ENCODE measurements around the gene SRCIN1.

The SRCIN1 gene

GRCh38 chr17:38600906-38601305, 4.8 kb downstream of the SRCIN1 start:
- no peak for DNase-seq (ENCODE audit: low spot score)

DNA sequence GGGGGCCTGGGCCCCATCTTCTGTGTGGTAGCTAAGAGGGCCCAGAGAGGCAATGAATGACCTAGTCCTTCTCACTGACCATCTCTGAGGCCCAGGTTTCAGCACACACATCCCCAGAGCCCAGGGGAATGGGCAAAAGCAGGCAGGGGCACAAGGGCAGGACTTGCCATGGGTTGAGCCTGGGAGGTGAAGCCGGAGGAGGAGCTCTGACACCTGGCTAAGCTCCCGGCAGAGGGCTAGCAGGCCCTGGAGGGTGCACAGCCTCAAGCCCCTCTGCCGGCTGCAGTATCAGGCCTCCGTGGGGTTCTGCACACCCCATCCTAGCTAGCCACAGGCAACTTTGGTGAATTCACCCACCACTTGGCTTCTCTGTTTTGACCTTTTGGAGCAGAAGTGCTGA, 5.3 kb downstream of the SRCIN1 start:
- no peak for DNase-seq (ENCODE audit: low spot score)

DNA sequence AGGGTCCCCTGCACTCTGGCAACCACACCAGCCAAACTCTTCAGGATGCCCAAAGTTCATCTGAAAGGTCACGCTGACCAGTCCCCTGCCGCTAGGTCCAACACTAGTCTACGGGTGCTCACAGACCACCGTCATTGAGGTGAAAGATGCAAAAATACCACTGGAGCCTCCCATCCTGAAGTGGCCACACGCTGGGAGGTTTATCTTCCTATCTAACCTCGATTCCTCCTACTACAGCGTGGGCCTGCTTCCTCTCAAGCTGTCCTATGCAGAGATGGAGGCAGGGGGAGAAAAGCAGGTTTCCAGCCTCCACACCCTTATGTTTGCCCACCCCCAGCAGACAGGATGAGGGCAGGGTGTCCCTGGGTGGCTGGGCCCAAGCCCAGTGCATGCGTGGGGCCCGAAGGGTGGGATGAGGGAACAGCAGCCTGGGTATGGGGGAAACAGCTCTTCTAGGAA, 6.3 kb downstream of the SRCIN1 start:
- no peak for DNase-seq (ENCODE audit: low spot score)

DNA sequence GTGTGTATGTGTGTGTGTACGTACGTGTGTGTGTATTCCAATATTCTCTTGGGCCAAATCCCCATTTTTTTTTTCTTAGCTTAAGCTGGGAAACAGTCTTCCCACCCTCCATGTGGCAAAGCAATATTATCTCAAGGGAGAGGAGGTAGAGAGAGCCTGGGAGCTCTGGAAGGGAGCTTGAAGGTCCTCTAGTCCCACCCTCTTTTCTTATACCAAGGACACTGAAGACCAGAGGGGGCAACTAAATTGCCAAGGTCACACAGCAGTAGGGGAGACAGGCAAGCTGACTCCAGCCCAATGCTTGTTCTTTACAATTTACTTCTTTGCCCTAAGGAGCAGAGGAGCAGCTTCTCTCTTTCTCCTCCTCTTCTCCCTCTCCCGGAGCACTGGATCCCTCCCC, 6.8 kb downstream of the SRCIN1 start:
- no peak for DNase-seq (ENCODE audit: low spot score)

GRCh38 chr17:38598536-38598935, 7.2 kb downstream of the SRCIN1 start:
- DNase-seq (ENCODE audit: low spot score), result peak; percentile 42

GRCh38 chr17:38597375-38597774, 8.4 kb downstream of the SRCIN1 start:
- DNase-seq (ENCODE audit: low spot score), result no peak

GRCh38 chr17:38596651-38597050, 9.1 kb downstream of the SRCIN1 start:
- DNase-seq (ENCODE audit: low spot score), result no peak

GRCh38 chr17:38595892-38596291, 9.9 kb downstream of the SRCIN1 start:
- DNase-seq (ENCODE audit: low spot score), result no peak

DNA sequence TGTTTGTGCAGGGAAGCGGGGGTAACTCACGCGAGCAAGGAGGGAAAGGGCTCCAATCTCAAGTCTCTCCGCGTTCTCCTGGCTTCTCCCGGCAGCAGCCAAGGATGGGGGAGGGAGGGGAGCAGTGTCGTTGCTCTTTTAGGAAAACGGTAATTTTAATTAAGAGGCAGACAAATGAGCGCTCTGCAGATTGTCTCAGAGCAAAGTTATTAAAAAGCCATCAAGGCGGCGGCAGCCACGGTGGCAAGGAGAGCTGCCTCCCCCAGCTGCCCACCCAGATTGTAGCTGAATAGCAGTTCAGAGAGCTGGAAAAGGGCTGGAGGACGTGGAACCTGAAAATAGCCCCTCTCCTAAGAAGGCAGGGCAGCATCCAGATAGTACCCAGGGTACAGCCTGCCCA, 11.6 kb downstream of the SRCIN1 start:
- DNase-seq (ENCODE audit: low spot score), result no peak

GRCh38 chr17:38592487-38592886, 13.3 kb downstream of the SRCIN1 start:
- no peak for DNase-seq (ENCODE audit: low spot score)

- peak; percentile 46 for DNase-seq (ENCODE audit: low spot score)
Observed at GRCh38 chr17:38591759-38592241, 14.0 kb downstream of the SRCIN1 start.

DNA sequence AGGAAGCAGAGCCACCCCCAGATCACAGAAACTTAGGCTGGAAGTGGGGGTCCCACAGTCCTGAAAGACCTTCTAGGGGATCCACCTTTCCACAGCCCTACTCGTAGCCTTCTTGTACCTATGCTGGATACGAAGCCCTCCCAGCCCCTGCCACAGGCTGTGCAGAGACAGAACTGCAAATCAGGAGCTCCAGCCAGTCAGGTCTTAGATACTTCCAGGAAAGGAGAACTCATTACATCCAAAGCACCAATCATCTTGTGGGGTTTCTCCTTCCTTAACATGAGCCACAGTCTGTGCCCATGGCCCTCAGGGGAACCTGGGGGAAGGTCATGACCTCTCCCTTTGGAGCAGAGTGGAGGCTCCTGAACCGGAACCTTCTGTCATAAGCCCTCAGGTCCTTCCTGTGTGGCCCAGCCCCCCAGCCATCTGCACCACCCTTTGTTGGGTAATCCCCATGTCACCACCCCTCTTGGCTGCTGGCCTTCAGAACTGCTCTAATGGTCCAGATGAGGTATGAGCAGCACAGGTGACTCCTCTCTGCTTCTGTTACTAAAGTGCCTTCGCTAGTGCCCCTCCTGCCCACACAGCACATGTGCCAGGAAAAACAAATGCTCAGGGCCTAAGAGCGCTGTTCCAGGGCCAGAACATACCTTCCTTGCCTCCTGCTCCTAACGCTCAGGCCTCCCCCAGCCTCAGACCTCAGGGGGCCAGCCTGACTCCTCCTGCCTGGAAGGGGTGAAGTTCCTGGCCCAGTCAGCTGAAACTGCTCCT, 14.6 kb downstream of the SRCIN1 start:
- DNase-seq (ENCODE audit: low spot score), result no peak

GRCh38 chr17:38589462-38590114, 16.2 kb downstream of the SRCIN1 start:
- DNase-seq (ENCODE audit: low spot score), result no peak

- no peak for DNase-seq (ENCODE audit: low spot score)
Observed at GRCh38 chr17:38588788-38589174, 17.0 kb downstream of the SRCIN1 start.

DNA sequence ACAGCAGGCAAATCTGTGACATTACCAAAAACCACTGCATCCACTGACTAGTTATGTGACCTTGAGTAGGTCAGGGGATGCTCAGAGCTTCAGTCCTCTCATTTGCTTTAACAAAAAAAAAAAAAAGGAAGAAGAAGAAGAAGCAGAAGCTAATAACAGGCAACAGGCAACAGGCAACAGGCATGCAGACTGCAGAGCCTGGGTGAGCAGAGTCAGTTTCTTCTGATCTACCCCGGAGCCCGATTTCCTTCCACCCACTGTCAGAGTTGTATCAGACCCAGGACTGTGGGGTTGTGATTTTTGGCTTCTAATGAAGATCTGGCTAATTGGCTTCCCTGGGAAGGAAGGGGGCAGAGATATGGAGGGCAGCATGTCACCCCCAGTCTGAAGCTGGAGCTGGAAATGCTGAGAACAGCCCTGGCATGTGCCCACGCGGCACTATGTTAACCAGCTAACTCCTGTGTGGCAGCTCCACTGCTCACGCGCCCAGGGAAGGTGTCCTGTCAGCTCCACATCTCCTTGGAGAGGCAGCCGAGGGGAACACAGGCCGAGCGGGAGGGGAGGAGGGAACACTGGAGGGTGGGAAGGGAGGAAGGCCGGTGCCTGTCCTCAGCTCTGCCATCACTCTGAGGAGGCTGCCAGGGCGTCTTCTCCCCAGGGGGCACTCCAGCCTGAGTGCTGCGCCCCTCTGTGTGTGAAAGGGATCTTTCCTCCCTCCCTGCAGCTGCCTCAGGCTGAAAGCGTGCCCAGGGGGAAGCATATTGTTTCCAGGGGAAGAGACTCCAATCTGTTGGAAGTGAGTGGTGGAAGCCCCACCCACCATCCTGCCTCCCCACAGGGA, 17.6 kb downstream of the SRCIN1 start:
- no peak for DNase-seq (ENCODE audit: low spot score)

DNA sequence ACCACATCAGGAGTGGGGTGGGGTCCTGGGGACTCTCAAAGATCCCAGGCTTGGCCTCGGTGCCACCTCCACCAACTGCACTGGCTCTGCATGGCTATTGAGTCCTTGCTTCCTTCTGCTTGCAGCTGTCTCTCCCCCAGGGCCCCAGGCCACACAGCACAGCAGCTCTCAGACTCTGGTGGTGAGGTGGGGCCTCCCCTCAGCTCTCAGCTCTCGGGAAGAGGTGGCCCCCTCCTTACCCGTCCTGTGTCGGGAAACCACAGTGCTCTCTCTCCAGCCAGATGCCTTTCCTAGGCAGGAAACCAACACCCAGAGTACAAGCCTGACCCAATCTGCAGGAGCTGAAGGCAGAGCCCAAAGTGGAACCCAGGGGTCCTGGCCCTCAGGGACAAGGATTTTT, 18.5 kb downstream of the SRCIN1 start:
- no peak for DNase-seq (ENCODE audit: low spot score)

DNA sequence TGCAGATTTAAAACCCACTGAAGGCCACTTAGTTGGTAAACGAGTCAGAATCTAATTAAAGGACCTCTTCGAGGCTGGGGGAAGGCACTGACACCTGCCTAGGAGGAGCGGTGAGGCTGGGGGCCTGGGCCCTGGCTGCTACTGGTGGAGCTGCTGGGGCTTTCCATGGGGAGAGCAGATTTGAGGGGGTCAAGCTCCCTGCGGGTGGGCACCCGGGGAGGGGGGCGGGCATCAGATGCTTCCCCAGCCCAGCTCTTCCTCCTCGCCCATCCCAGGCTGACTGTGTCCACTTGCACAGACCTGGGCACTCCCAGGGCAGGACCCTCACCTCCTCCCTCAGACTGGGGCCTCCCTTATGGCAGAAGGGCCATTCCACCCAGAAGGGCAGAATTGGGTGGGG, 19.0 kb downstream of the SRCIN1 start:
- DNase-seq (ENCODE audit: low spot score), result no peak

- no peak for DNase-seq (ENCODE audit: low spot score)
Observed at GRCh38 chr17:38585918-38586529, 19.7 kb downstream of the SRCIN1 start.

- no peak for DNase-seq (ENCODE audit: low spot score)
Observed at GRCh38 chr17:38585056-38585917, 20.5 kb downstream of the SRCIN1 start.

DNA sequence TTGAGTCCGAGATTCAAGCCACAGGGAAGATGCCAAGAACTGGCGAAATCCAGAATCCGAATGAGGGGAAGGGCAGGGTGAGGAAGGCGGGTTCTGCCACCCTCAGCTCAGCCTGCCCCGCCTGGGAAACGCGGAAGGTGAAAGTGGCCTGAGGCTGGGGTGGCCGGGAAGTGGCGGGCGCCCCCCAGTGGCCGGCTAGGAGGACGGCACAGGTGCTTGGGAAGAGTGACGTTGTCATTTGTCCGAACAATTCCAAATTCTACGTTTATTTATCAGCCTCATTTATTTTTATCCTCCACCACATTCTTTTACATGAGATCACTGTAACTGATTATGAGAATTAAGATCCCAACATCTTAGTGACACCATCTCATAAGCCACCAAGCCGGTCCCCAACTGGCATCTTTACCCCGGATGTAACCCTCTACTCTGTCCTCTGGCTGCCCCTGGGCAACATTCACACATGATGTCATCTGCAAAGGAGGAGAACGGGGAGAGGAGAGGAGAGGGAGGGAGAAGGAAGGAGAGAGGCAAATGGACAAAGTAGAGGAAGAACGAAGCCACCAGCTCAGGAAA, 21.3 kb downstream of the SRCIN1 start:
- peak; percentile 89 for DNase-seq (ENCODE audit: low spot score)

DNA sequence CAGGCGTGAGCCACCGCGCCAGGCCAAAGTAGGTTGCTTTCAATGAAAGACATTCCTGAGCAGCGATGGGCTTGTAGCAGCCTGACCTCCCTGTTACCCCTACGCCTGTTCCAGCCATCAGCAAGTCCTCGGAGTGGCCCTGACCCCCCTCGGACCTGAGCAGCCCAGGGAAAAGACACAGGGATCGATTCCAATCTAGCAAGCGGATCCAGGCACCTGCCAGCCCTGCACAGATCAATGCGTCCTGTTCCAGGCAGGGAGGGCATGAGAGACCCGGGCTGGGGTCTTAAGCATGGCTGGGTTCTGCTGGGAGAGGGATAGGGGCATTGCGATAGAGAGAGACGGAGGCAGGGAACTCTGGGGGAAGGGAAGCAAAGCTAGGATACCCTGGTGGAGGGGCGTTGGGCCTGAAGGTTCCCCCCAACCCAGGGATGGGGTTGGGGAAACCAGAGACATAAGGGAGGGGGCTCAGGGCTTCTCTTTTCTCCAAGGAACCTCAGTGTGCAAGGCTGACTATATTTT, 21.9 kb downstream of the SRCIN1 start:
- DNase-seq (ENCODE audit: low spot score), result no peak

Measured in AG20443 (cell line).